Kasumi-1 (cell line): ENCODE measurements around the gene PDE4B.

Experiments
- DNase-seq, 2 experiments: peaks; one replicate each; lab custom pipeline; 2025; lab: John Stamatoyannopoulos, UW

Gene PDE4B

GRCh38 chr1:66182551-66183178, 390.0 kb downstream of the PDE4B start:
- no peak for DNase-seq

- no peak for DNase-seq
Observed at GRCh38 chr1:66183400-66183799, 390.7 kb downstream of the PDE4B start.

- no peak for DNase-seq
Observed at GRCh38 chr1:66197120-66197519, 404.4 kb downstream of the PDE4B start.

GRCh38 chr1:66197785-66198184, 405.1 kb downstream of the PDE4B start:
- no peak for DNase-seq

GRCh38 chr1:66206563-66207144, 414.0 kb downstream of the PDE4B start:
- no peak for DNase-seq

GRCh38 chr1:66207484-66207883, 414.8 kb downstream of the PDE4B start:
- DNase-seq: no peak

- no peak for DNase-seq
Observed at GRCh38 chr1:66208632-66209031, 415.9 kb downstream of the PDE4B start.

GRCh38 chr1:66210635-66211244, 418.0 kb downstream of the PDE4B start:
- no peak for DNase-seq

- no peak for DNase-seq
Observed at GRCh38 chr1:66211521-66211920, 418.8 kb downstream of the PDE4B start.

GRCh38 chr1:66213491-66213890, 420.8 kb downstream of the PDE4B start:
- DNase-seq: no peak

- no peak for DNase-seq
Observed at GRCh38 chr1:66214901-66215300, 422.2 kb downstream of the PDE4B start.

- no peak for DNase-seq
Observed at GRCh38 chr1:66217021-66217420, 424.3 kb downstream of the PDE4B start.

- DNase-seq: no peak
Observed at GRCh38 chr1:66217561-66217960, 424.9 kb downstream of the PDE4B start.

GRCh38 chr1:66220477-66220876, 427.8 kb downstream of the PDE4B start:
- no peak for DNase-seq

- DNase-seq: no peak
Observed at GRCh38 chr1:66223681-66224080, 431.0 kb downstream of the PDE4B start.

- no peak for DNase-seq
Observed at GRCh38 chr1:66226985-66227384, 434.3 kb downstream of the PDE4B start.

- no peak for DNase-seq
Observed at GRCh38 chr1:66227966-66228365, 435.3 kb downstream of the PDE4B start.

- no peak for DNase-seq
Observed at GRCh38 chr1:66231217-66231616, 438.5 kb downstream of the PDE4B start.

GRCh38 chr1:66231681-66232463, 439.2 kb downstream of the PDE4B start:
- no peak for DNase-seq

- no peak for DNase-seq
Observed at GRCh38 chr1:66237042-66237441, 444.3 kb downstream of the PDE4B start.

- no peak for DNase-seq
Observed at GRCh38 chr1:66237722-66238479, 445.2 kb downstream of the PDE4B start.

GRCh38 chr1:66239834-66240233, 447.1 kb downstream of the PDE4B start:
- DNase-seq: no peak
